Measurements from ENCODE around the gene ENOX1. TPM values are rescaled to one million over a fixed set of nuclear protein-coding genes. Genes with fewer than 3 reads are reported as not detected.
"Not testable (repeated sequence)": the region's sequence is repeated elsewhere in the genome, so short reads cannot be mapped to it uniquely, and the experiment has no call there.

The ENOX1 gene
- total RNA-seq, 2 donors from 2014 or later: 0.22 to 1.4 TPM

DNA sequence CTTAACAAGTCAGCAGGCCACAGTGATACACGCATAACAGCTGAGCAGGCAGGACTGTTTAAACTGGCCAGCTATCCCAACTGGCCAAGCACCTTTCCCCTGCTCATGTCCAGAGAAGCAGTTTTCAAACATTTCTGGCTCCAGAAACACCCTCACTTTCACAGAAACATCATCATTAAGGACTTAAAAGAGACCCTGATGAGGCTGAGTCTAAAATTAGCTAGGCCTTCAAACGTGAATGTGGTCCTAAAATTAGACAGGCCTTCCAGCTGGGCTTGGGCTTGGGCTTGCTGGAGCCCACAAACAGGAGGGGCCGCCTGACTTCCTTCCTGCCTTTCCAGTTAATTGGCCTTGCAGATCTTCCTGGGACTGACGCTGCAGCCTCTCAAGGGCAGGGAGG is 429.2 kb downstream of the ENOX1 start:
- no peak for DNase-seq
- no peaks in the 10 kb centered on the region for H3K4me1 ChIP-seq
- H3K27me3 ChIP-seq: no peaks in the 10 kb centered on the region
- no peaks in the 10 kb centered on the region for H3K9me3 ChIP-seq
- no peak overlapping the region for H3K27ac ChIP-seq
- TF ChIP-seq, protein P1, sequence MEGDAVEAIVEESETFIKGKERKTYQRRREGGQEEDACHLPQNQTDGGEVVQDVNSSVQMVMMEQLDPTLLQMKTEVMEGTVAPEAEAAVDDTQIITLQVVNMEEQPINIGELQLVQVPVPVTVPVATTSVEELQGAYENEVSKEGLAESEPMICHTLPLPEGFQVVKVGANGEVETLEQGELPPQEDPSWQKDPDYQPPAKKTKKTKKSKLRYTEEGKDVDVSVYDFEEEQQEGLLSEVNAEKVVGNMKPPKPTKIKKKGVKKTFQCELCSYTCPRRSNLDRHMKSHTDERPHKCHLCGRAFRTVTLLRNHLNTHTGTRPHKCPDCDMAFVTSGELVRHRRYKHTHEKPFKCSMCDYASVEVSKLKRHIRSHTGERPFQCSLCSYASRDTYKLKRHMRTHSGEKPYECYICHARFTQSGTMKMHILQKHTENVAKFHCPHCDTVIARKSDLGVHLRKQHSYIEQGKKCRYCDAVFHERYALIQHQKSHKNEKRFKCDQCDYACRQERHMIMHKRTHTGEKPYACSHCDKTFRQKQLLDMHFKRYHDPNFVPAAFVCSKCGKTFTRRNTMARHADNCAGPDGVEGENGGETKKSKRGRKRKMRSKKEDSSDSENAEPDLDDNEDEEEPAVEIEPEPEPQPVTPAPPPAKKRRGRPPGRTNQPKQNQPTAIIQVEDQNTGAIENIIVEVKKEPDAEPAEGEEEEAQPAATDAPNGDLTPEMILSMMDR (IDR thresholded peaks at IDR 0.05): no peak
- H3K9ac ChIP-seq (ENCODE audit: low read depth in 2 of 2, low read length in 2 of 2): no peak overlapping the region
- H3K4me3 ChIP-seq: no peak overlapping the region
- H3K36me3 ChIP-seq: no peaks in the 10 kb centered on the region
- intact Hi-C loops (cut with DNase I): no loop called here

DNA sequence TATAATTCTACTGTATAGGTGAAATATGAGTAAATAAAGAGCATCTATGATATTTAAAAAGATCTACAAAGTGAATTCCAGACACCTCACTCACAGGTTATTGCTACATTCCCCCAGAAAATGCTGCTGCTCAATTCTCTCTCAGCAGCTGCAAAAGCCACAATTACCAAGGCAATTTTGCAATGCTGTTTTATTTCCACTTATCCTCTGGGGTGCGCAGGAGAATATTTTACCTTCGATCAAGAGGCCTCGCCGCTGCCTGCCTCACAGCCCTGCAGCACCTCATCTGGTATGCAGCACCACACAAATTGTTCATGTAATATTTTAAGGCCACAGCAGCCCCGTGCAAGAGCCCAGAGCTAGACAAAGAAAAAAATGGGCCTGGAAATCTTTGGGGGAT is 430.2 kb downstream of the ENOX1 start:
- TF ChIP-seq, protein P1 (IDR thresholded peaks at IDR 0.05): no peak
- Histone ChIP-seq H3K4me3 (no peak overlapping the region), H3K4me1 (no peaks in the 10 kb centered on the region), H3K36me3 (no peaks in the 10 kb centered on the region), H3K27me3 (no peaks in the 10 kb centered on the region), H3K27ac (no peak overlapping the region), H3K9me3 (no peaks in the 10 kb centered on the region), H3K9ac (ENCODE audit: low read depth in 2 of 2, low read length in 2 of 2) (no peak overlapping the region)
- DNase-seq: no peak
- intact Hi-C loops (cut with DNase I): no loop called here

DNA sequence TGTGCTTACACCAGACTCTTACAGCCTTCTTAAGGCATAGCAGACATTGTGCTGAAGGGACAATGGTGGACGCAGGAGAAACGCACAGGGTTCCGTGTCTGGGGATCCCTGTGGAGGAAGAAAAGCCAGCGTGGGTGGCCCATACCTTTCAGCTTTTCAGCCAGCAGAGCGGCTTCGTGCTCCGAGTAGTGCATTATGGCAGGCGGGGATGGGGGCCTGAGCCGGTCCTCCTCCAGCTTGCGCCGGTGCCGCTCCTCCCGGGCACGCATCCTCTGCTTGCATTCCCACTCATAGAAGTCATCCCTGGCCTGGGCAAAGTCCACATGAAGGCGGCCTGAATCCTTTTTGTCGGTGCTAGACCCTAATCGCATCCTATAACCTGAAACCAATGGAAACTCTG is 431.0 kb downstream of the ENOX1 start:
- H3K4me1 ChIP-seq: no peaks in the 10 kb centered on the region
- intact Hi-C loops (cut with DNase I): no loop called here
- DNase-seq: no peak
- no peaks in the 10 kb centered on the region for H3K36me3 ChIP-seq
- H3K4me3 ChIP-seq: no peak overlapping the region
- H3K27me3 ChIP-seq: no peaks in the 10 kb centered on the region
- H3K9me3 ChIP-seq: no peaks in the 10 kb centered on the region
- no peak overlapping the region for H3K27ac ChIP-seq
- H3K9ac ChIP-seq (ENCODE audit: low read depth in 2 of 2, low read length in 2 of 2): no peak overlapping the region
- TF ChIP-seq, protein P1 (IDR thresholded peaks at IDR 0.05): no peak

DNA sequence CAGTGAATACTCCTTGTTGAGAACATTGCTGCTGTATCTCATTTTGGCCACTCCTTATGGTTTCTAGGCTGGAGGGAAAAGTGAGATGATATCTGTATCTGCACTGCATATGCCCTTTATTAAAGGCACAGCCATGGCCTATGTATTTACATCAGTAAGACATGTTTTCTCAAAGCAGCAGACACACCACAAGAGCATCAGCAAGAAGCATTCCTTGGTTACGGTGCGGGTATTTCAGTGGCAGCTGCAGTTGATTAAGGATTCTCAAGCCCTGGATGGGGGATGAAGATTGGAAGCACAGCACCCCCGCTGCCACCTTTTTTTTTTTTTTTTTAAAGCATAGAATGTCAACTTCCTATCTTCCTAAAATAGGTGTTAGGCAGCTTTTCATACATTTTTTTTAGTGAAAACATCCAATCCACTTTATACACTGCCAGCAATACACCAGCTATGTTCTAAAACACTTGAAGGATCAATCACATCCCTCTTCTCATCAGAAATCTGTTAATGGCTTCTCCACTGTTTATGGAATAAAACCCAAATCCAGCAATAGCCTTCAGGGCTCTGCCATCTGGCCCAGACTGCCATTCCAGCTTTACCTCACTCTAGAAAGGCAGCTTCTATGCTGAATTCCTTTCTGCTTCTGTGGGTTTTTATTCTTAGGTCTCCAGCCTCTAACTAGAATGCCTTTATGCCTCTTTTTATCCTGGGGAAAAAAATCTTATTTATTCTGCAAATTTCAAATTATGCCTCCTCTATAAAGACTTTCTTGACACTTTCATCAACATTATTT is 432.4 kb downstream of the ENOX1 start:
- no peak overlapping the region for H3K9ac ChIP-seq (ENCODE audit: low read depth in 2 of 2, low read length in 2 of 2)
- H3K4me1 ChIP-seq: no peaks in the 10 kb centered on the region
- no peaks in the 10 kb centered on the region for H3K27me3 ChIP-seq
- intact Hi-C loops (cut with DNase I): no loop called here
- H3K4me3 ChIP-seq: no peak overlapping the region
- TF ChIP-seq, protein P1 (IDR thresholded peaks at IDR 0.05): no peak
- DNase-seq: no peak
- H3K36me3 ChIP-seq: no peaks in the 10 kb centered on the region
- H3K9me3 ChIP-seq: no peaks in the 10 kb centered on the region
- H3K27ac ChIP-seq: no peak overlapping the region

DNA sequence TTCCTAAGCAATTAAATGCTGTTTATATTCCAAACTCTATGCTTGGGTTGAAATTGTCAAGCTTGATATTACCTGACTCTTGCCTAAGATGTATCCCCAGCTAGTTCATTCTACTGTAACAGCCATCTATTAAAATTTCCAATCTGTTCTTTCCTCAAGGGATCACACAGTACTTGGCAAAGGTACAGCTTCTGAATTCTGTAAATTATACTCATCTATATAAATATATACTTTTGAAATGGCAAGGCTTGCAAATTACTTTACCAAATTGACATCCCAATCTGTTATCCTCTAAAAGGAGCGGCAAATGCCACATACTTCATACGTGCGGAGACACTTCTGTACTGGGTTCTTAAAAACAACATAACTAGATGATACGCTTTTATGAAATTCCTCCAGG is 433.1 kb downstream of the ENOX1 start:
- H3K4me3 ChIP-seq: no peak overlapping the region
- intact Hi-C loops (cut with DNase I): no loop called here
- H3K27ac ChIP-seq: no peak overlapping the region
- H3K36me3 ChIP-seq: no peaks in the 10 kb centered on the region
- H3K27me3 ChIP-seq: no peaks in the 10 kb centered on the region
- H3K4me1 ChIP-seq: no peaks in the 10 kb centered on the region
- H3K9me3 ChIP-seq: no peaks in the 10 kb centered on the region
- H3K9ac ChIP-seq (ENCODE audit: low read depth in 2 of 2, low read length in 2 of 2): no peak overlapping the region
- TF ChIP-seq, protein P1 (IDR thresholded peaks at IDR 0.05): no peak
- no peak for DNase-seq

DNA sequence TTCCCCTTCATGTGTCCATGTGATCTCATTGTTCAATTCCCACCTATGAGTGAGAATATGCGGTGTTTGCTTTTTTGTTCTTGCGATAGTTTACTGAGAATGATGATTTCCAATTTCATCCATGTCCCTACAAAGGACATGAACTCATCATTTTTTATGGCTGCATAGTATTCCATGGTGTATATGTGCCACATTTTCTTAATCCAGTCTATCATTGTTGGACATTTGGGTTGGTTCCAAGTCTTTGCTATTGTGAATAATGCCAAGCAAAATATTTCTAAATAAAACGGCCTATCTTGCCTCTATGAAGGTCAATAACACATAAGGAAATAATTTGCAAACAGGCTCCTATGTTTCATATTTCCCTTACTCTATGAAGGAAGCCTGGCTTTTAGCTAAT is 435.2 kb downstream of the ENOX1 start:
- H3K4me1 ChIP-seq; H3K27ac ChIP-seq; intact Hi-C loops (cut with DNase I); H3K9me3 ChIP-seq; H3K4me3 ChIP-seq; H3K36me3 ChIP-seq; H3K9ac ChIP-seq (ENCODE audit: low read depth in 2 of 2, low read length in 2 of 2); H3K27me3 ChIP-seq; DNase-seq: not testable (repeated sequence)

All from colonic mucosa (tissue), 4 donors.